ENCODE results near the gene EIF1. TPM values are rescaled to one million over a fixed set of nuclear protein-coding genes. Genes with fewer than 3 reads are reported as not detected.

EIF1 gene
- total RNA-seq, 1 experiment from 2014 or later = 651 TPM

- Mint-ChIP-seq H3K36me3 (ENCODE audit: insufficient read depth in 1 of 3, low read depth in 3 of 3) (no peaks in the 10 kb centered on the region), H3K27me3 (ENCODE audit: low read depth) (no peaks in the 10 kb centered on the region; the same call in none of the 2 replicates), H3K27ac (peak overlapping the region in 1 of 3 experiments; percentile 62; a peak in 1 of 7 replicates), H3K4me3 (no peak overlapping the region), H3K4me1 (peaks cover 9 to 18% of the 10 kb centered on the region in 2 experiments), H3K9me3 (no peaks in the 10 kb centered on the region)
- Histone ChIP-seq H3K79me1 (ENCODE audit: insufficient read depth, low read depth, low read length, poor library complexity, severe bottlenecking) (no peaks in the 10 kb centered on the region), H3K4me2 (ENCODE audit: insufficient read depth, insufficient read length, low read length) (no peak overlapping the region), H3K14ac (ENCODE audit: insufficient read depth, low read length) (no peak overlapping the region), H3K23ac (ENCODE audit: insufficient read length, low read depth, low read length) (no peak overlapping the region), H3K27me3 (ENCODE audit: insufficient read depth, low read length) (no peaks in the 10 kb centered on the region), H2AFZ (ENCODE audit: low read length) (no peak overlapping the region), H3K4me1 (ENCODE audit: insufficient read depth, low read length) (no peaks in the 10 kb centered on the region), H3K79me2 (ENCODE audit: insufficient read depth, low read length) (no peaks in the 10 kb centered on the region), H2BK20ac (ENCODE audit: low read depth, low read length, poor library complexity, severe bottlenecking) (no peak overlapping the region), H3K56ac (ENCODE audit: insufficient read length, low read depth, low read length) (no peak overlapping the region), H3K27ac (ENCODE audit: insufficient read length, low read depth, low read length) (no peak overlapping the region), H2BK12ac (ENCODE audit: insufficient read length, low read depth, low read length) (no peak overlapping the region), H3K9me3 (ENCODE audit: control insufficient read depth, low read depth, low read length) (no peaks in the 10 kb centered on the region), H3K23me2 (ENCODE audit: insufficient read length, low read depth, low read length, poor library complexity, severe bottlenecking) (no peaks in the 10 kb centered on the region), H2BK5ac (ENCODE audit: insufficient read length, low read length) (no peak overlapping the region), H4K8ac (replicated peaks; ENCODE audit: insufficient read length, low read depth, low read length) (no peak overlapping the region), H2BK15ac (ENCODE audit: low read depth, low read length) (no peak overlapping the region), H4K5ac (ENCODE audit: insufficient read length, low read depth, low read length) (no peak overlapping the region), H2AK5ac (ENCODE audit: insufficient read length, low read length) (no peak overlapping the region), H3K4ac (ENCODE audit: low read depth, low read length) (no peak overlapping the region), H4K20me1 (ENCODE audit: control insufficient read depth, insufficient read depth, insufficient read length) (no peaks in the 10 kb centered on the region), H3K18ac (ENCODE audit: insufficient read length, low read depth, low read length) (no peak overlapping the region), H2BK120ac (ENCODE audit: low read depth, low read length, poor library complexity, severe bottlenecking) (no peak overlapping the region), H4K91ac (ENCODE audit: insufficient read length, low read depth, low read length) (no peak overlapping the region), H3K9ac (ENCODE audit: extremely low read depth, insufficient read length, low read length) (no peak overlapping the region), H3T11ph (ENCODE audit: low read length) (no peak overlapping the region)
- WGBS (ENCODE audit: extremely low coverage, insufficient read length, low lambda C conversion rate) = no CpG with 5 or more reads among the region's 16 CpGs
- no peak for DNase-seq
- no peak for TF ChIP-seq CTCF (conservative IDR thresholded peaks at IDR 0.05)
Observed at GRCh38 chr17:41657176-41657754, 31.4 kb upstream of the EIF1 start.
